ENCODE measurements around the gene TMEFF2. TPM values are rescaled to one million over a fixed set of nuclear protein-coding genes. Genes with fewer than 3 reads are reported as not detected.

Gene TMEFF2
- total and polyA plus RNA-seq, 2 of the 8 experiments (the other 6 are each of a cell fraction or from before 2014, with no cell fraction given), result 0.91 to 3.7 TPM

DNA sequence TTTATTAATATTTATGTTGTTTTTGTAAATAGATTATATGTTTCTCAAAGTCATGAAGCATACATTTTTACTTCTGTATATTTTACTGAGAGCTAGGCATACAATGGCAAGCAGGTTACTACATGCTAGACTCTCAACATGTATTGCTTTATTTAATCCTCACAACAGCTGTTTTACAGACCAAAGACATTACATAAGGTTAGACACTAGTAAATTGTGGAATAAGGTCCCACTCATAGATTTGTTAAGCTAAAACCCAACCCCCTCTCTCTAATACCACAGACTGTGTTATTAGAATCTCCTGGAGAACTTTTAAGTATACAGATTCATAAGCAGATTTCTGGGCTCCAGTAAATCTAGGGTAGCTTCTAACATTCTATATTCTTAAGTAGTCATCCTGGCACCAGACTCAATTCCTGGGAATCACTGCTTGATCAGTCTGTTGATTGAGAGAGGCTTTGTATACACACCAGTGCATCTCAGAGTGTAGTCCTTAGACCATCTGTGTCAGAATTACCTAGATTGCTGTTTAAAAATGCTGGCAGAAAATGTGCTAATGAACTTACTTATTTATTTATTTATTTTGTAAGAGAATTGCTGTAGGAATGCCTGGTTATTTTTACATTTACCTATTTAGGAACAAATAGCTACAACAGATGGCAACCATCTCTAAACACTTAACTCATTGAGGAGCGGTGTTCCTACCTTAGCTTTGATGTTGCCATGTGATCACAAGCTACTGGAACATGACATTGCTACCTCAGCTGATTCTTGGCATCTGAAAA is 194.3 kb downstream of the TMEFF2 start:
- Histone ChIP-seq H2BK20ac (ENCODE audit: low read length) (no peak overlapping the region), H4K5ac (ENCODE audit: insufficient read length, low read depth, low read length) (no peak overlapping the region), H3K23me2 (ENCODE audit: low read depth, low read length) (no peaks in the 10 kb centered on the region), H3K79me2 (ENCODE audit: control insufficient read depth in 1 of 2, insufficient read depth in 2 of 2, low read length in 2 of 2) (no peaks in the 10 kb centered on the region), H3K4me2 (ENCODE audit: insufficient read depth in 1 of 2, low read depth in 2 of 2, low read length in 2 of 2) (no peak overlapping the region), H4K91ac (replicated peaks; ENCODE audit: insufficient read length, low read length) (no peak overlapping the region), H3K23ac (ENCODE audit: insufficient read length) (no peak overlapping the region), H3K4me3 (ENCODE audit: extremely low read depth in 1 of 4, insufficient read depth in 2 of 4, low read depth in 3 of 4, low read length in 4 of 4) (no peak overlapping the region), H3K4me1 (replicated peaks in 1 of 4; ENCODE audit: control insufficient read depth in 3 of 4, insufficient read depth in 4 of 4, low read length in 3 of 4) (peaks cover 0 to under 1% (median 0%) of the 10 kb centered on the region in 4 experiments; a peak in 2 of 7 replicates), H2AK5ac (ENCODE audit: low read depth, low read length) (no peak overlapping the region), H3K27me3 (replicated peaks in 1 of 4; ENCODE audit: control insufficient read depth in 3 of 4, extremely low read depth in 1 of 4, insufficient read depth in 3 of 4, low read length in 3 of 4) (no peaks in the 10 kb centered on the region), H4K20me1 (replicated peaks in 1 of 2; ENCODE audit: control insufficient read depth in 1 of 2, insufficient read depth in 2 of 2, low read length in 2 of 2) (no peaks in the 10 kb centered on the region), H3K9ac (replicated peaks in 1 of 4; ENCODE audit: extremely low read depth in 1 of 4, low read depth in 3 of 4, low read length in 3 of 4) (no peak overlapping the region), H3K36me3 (ENCODE audit: control insufficient read depth in 2 of 4, insufficient read depth in 4 of 4, low read length in 3 of 4) (no peaks in the 10 kb centered on the region), H3K4ac (replicated peaks; ENCODE audit: insufficient read length, low read depth, low read length) (no peak overlapping the region), H3K9me3 (ENCODE audit: insufficient read depth in 2 of 2, low read depth in 1 of 2, low read length in 1 of 2) (no peaks in the 10 kb centered on the region), H3K79me1 (ENCODE audit: low read depth, low read length) (no peaks in the 10 kb centered on the region), H3K27ac (ENCODE audit: low read depth, low read length) (no peak overlapping the region), H2AFZ (ENCODE audit: low read length) (no peak overlapping the region), H2BK15ac (ENCODE audit: low read length) (no peak overlapping the region), H2BK120ac (replicated peaks; ENCODE audit: low read depth, low read length) (no peak overlapping the region), H3K14ac (ENCODE audit: insufficient read length) (no peak overlapping the region), H2BK12ac (ENCODE audit: low read depth, low read length) (no peak overlapping the region; the same call in 1 of the 2 replicates), H3K18ac (ENCODE audit: extremely low read depth, low read length) (no peak overlapping the region), H4K8ac (ENCODE audit: extremely low read depth, insufficient read depth, low read length) (no peak overlapping the region), H3K56ac (replicated peaks; ENCODE audit: insufficient read length, low read depth, low read length) (no peak overlapping the region), H2BK5ac (ENCODE audit: low read depth, low read length) (no peak overlapping the region)
- FAIRE-seq (no peak), DNase-seq (ENCODE audit: low read depth in 1 of 2, low spot score in 2 of 2) (no peak)
- POLR2A ChIA-PET (ENCODE audit: partially characterized antibody), result no interaction called here
- 91% methylated on average over 1 of the region's 1 CpG; no CpG with 5 or more reads in 1 of the 2 experiments for WGBS, 2 experiments (ENCODE audit: extremely low coverage in 1 of 2, insufficient coverage in 1 of 2, insufficient read length in 1 of 2, insufficient replicate concordance in 2 of 2, low coverage in 1 of 2, low lambda C conversion rate in 2 of 2, missing lambda C conversion rate in 1 of 2)
- CTCF ChIA-PET (ENCODE audit: partially characterized antibody), result interaction anchor here (0.6 to 2.3 kb wide), 11 partner anchors 10 to 242 kb away, joined by 3 to 6 read pairs (median 3); no protein-coding TSS in a partner anchor
- TF ChIP-seq CBX8 (IDR thresholded peaks at IDR 0.05; ENCODE audit: borderline replicate concordance, low read depth, low read length) (no peak), TAF1 (IDR thresholded peaks at IDR 0.05; ENCODE audit: low read depth, low read length) (no peak), ASH2L (IDR thresholded peaks at IDR 0.05; ENCODE audit: low read length) (no peak), GABPA (IDR thresholded peaks at IDR 0.05; ENCODE audit: borderline replicate concordance, insufficient read depth, low read length) (no peak), TBP (IDR thresholded peaks at IDR 0.05; ENCODE audit: low read depth, low read length) (no peak), SRF (IDR thresholded peaks at IDR 0.05; ENCODE audit: low read depth, low read length) (no peak), ZNF274 (IDR thresholded peaks at IDR 0.05; ENCODE audit: borderline replicate concordance, extremely low read depth, low read length) (no peak), SIN3A (conservative IDR thresholded peaks at IDR 0.05 in 1 of 2, IDR thresholded peaks at IDR 0.05 in 1 of 2; ENCODE audit: low read depth in 1 of 2, low read length in 2 of 2) (no peak), PHF8 (conservative IDR thresholded peaks at IDR 0.05; ENCODE audit: low read depth, low read length) (no peak), POLR2AphosphoS5 (IDR thresholded peaks at IDR 0.05; ENCODE audit: low read depth, low read length) (no peak)
- TF ChIP-seq, protein P1, sequence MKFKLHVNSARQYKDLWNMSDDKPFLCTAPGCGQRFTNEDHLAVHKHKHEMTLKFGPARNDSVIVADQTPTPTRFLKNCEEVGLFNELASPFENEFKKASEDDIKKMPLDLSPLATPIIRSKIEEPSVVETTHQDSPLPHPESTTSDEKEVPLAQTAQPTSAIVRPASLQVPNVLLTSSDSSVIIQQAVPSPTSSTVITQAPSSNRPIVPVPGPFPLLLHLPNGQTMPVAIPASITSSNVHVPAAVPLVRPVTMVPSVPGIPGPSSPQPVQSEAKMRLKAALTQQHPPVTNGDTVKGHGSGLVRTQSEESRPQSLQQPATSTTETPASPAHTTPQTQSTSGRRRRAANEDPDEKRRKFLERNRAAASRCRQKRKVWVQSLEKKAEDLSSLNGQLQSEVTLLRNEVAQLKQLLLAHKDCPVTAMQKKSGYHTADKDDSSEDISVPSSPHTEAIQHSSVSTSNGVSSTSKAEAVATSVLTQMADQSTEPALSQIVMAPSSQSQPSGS (IDR thresholded peaks at IDR 0.05; ENCODE audit: low read length), result no peak

All from H1 (cell line).